GM23338 (cell line): Measurements from ENCODE around the gene CKS1B. TPM values are rescaled to one million over a fixed set of nuclear protein-coding genes. Genes with fewer than 3 reads are reported as not detected.

Source experiments
- ATAC-seq: fragments of 200-7000 bp; cut with Tn5 transposase; 3 replicates; pipeline ENCODE4 v1.9.1; 2020
- DNase-seq: peaks from one replicate; pipeline ENCODE4 v3.0.0-alpha.2; 2015; ENCODE audit warnings: low spot score
- H2AFZ ChIP-seq: fragments of 200-600 bp; sonication (generic); 2 replicates; pipeline ENCODE4 v1.8.0; 2016; ENCODE audit warnings: antibody characterized with exemption, mild to moderate bottlenecking, moderate library complexity
- H3F3A ChIP-seq: fragments of 200-600 bp; sonication (generic); replicated peaks from 2 replicates; pipeline ENCODE4 v1.8.0; 2017; ENCODE audit warnings: antibody characterized with exemption, mixed run types, low read depth
- H3K27ac ChIP-seq: fragments of 200-600 bp; sonication (generic); 2 replicates; pipeline ENCODE4 v1.6.1; 2016; ENCODE audit warnings: low read depth
- H3K27me3 ChIP-seq: fragments of 200-600 bp; sonication (generic); 2 replicates; pipeline ENCODE4 v1.8.0; 2016; ENCODE audit warnings: mild to moderate bottlenecking, mixed run types, moderate library complexity; ENCODE audit not compliant: insufficient read depth
- H3K36me3 ChIP-seq: fragments of 200-600 bp; sonication (generic); 2 replicates; pipeline ENCODE4 v1.8.0; 2016; ENCODE audit warnings: mild to moderate bottlenecking; ENCODE audit not compliant: insufficient read depth
- H3K4me1 ChIP-seq: fragments of 200-600 bp; sonication (generic); 2 replicates; pipeline ENCODE4 v1.8.0; 2016; ENCODE audit warnings: mild to moderate bottlenecking, moderate library complexity; ENCODE audit not compliant: insufficient read depth
- H3K4me2 ChIP-seq: fragments of 200-600 bp; sonication (generic); 2 replicates; pipeline ENCODE4 v1.7.1; 2017; ENCODE audit warnings: mixed run types
- H3K4me3 ChIP-seq: fragments of 200-600 bp; sonication (generic); 2 replicates; pipeline ENCODE4 v1.6.1; 2016; ENCODE audit warnings: mixed run types
- H3K79me2 ChIP-seq: fragments of 200-600 bp; sonication (generic); replicated peaks from 2 replicates; pipeline ENCODE4 v1.8.0; 2017; ENCODE audit warnings: mild to moderate bottlenecking; ENCODE audit not compliant: insufficient read depth
- H3K9me2 ChIP-seq: fragments of 200-600 bp; sonication (generic); 2 replicates; pipeline ENCODE4 v1.8.0; 2017; ENCODE audit not compliant: insufficient read depth
- H4K20me1 ChIP-seq: fragments of 200-600 bp; sonication (generic); replicated peaks from 2 replicates; pipeline ENCODE4 v1.8.0; 2017; ENCODE audit warnings: mild to moderate bottlenecking; ENCODE audit not compliant: insufficient read depth
- H3K27ac Mint-ChIP-seq: 2 replicates; pipeline ENCODE4 v1.8.0; 2020; ENCODE audit warnings: inconsistent platforms, mild to moderate bottlenecking, moderate library complexity, mixed read lengths
- H3K27me3 Mint-ChIP-seq: 3 replicates; pipeline ENCODE4 v1.8.0; 2022; ENCODE audit warnings: low read depth, mild to moderate bottlenecking, moderate library complexity, mixed read lengths, inconsistent platforms; ENCODE audit not compliant: insufficient read depth, poor library complexity
- H3K36me3 Mint-ChIP-seq: 3 replicates; pipeline ENCODE4 v1.8.0; 2021; ENCODE audit warnings: low read depth, mild to moderate bottlenecking, inconsistent platforms, moderate library complexity, mixed read lengths
- H3K4me1 Mint-ChIP-seq: 3 replicates; pipeline ENCODE4 v1.8.0; 2020; ENCODE audit warnings: mild to moderate bottlenecking, inconsistent platforms, mixed read lengths
- H3K4me3 Mint-ChIP-seq: 3 replicates; pipeline ENCODE4 v1.8.0; 2021; ENCODE audit warnings: moderate library complexity, mild to moderate bottlenecking, inconsistent platforms, mixed read lengths
- H3K9me3 Mint-ChIP-seq: 3 replicates; pipeline ENCODE4 v1.8.0; 2020; ENCODE audit warnings: moderate library complexity, mild to moderate bottlenecking, inconsistent platforms, mixed read lengths
- POLR2AphosphoS5 ChIP-seq: IDR thresholded peaks from 2 replicates; pipeline ENCODE4 v1.6.1; 2016; ENCODE audit warnings: antibody characterized with exemption, low read depth
- ZNF462 ChIP-seq: fragments of 250-450 bp; sonication (Bioruptor Pico); IDR thresholded peaks from 2 replicates; pipeline ENCODE4 v1.5.0; 2020; ENCODE audit warnings: mild to moderate bottlenecking, moderate library complexity
- polyA plus RNA-seq: library from polyadenylated mRNA; unstranded; fragments of >200 nt; fragmentation: Nextera tagmentation; extraction: Ambion mirVana; gene quantifications from 2 replicates; pipeline ENCODE4 v1.2.1, GENCODE V29; 2016
- total RNA-seq: library from RNA; depleted of rRNA; stranded (reverse); fragments of >200 nt; shearing (Covaris generic); gene quantifications from 2 replicates; pipeline ENCODE4 v1.2.3, GENCODE V29; 2014

The CKS1B gene
- total and polyA plus RNA-seq, 2 experiments from 2014 or later, result 296 to 617 TPM

DNA sequence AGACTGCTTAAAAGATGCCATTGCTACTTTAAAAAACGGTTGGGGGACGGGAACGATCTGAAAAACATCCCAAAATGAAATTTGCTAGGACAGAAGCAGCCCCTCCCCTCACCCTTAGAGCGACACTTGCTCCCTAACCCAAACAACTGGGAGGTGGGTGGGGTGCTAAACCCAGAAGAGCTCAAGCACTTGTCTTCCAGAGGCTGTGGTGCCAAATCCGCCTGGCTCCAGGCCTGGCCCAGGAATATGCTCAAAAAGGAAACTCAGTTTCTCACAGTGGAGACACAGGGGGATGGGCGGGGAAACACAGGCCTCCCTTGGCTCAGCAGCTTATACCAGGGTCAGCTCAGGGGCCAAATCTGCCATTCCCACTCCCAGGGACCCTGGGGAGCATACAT is 17.9 kb upstream of the CKS1B start:
- H3K27ac ChIP-seq, result no peak overlapping the region

More for the DNA sequence above, 17.9 kb upstream of the CKS1B start:
- H3K9me2 ChIP-seq, result no peaks in the 10 kb centered on the region
- Mint-ChIP-seq H3K27me3 (peaks cover 38% of the 10 kb centered on the region), H3K4me1 (peaks cover 63% of the 10 kb centered on the region), H3K27ac (peak overlapping the region; percentile 98), H3K9me3 (no peaks in the 10 kb centered on the region), H3K4me3 (peak overlapping the region; percentile 90), H3K36me3 (peaks cover 24% of the 10 kb centered on the region)
- peak; percentile 24 for ATAC-seq
- no peak for DNase-seq
- no peaks in the 10 kb centered on the region for H3K36me3 ChIP-seq
- TF ChIP-seq POLR2AphosphoS5 (0 out of 2 replicates have a peak, but pooled peaks have one; percentile 0), ZNF462 (no peak)
- H3K79me2 ChIP-seq, result peaks cover 13% of the 10 kb centered on the region
- peak overlapping the region; percentile 82 for H3K4me2 ChIP-seq
- H3K27me3 ChIP-seq, result no peaks in the 10 kb centered on the region
- peak overlapping the region; percentile 50 for H3K4me3 ChIP-seq
- H3K4me1 ChIP-seq, result peaks cover 38% of the 10 kb centered on the region
- no peak overlapping the region for H2AFZ ChIP-seq
- H4K20me1 ChIP-seq, result peaks cover 19% of the 10 kb centered on the region
- peaks cover 24% of the 10 kb centered on the region for H3F3A ChIP-seq
